C4-2B (cell line): ENCODE data around the gene MPC1.

Experiments
- H3K27ac ChIP-seq: fragments of 450-650 bp; 2 replicates; pipeline ENCODE4 v1.5.1; 2017
- ZFX ChIP-seq: fragments of 450-650 bp; IDR thresholded peaks from 2 replicates; pipeline ENCODE4 v1.6.1; 2017
- TF ChIP-seq, protein P1 (sequence below): fragments of 450-650 bp; conservative IDR thresholded peaks from 2 replicates; pipeline ENCODE4 v1.5.1; 2017; ENCODE audit warnings: mild to moderate bottlenecking

MPC1 gene

DNA sequence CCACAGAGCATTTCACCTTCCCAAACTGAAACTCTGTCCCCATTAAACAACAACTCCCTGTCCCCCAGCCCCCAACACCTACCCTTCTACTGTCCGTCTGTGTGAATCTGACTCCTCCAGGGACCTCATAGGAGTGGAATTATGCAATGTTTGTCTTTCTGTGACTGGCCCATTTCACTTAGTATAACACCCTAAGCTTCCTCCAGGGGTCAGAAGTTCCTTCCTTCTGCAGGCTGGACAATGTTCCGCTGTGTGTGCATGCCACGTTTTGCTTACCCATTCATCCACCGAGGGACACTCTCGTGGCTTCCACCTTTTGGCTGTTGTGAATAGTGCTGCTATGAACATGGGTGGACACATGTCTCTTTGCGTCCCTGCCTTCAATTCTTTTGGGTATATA lies 37.6 kb upstream of the MPC1 start:
- no peak overlapping the region for H3K27ac ChIP-seq
- TF ChIP-seq, protein P1, sequence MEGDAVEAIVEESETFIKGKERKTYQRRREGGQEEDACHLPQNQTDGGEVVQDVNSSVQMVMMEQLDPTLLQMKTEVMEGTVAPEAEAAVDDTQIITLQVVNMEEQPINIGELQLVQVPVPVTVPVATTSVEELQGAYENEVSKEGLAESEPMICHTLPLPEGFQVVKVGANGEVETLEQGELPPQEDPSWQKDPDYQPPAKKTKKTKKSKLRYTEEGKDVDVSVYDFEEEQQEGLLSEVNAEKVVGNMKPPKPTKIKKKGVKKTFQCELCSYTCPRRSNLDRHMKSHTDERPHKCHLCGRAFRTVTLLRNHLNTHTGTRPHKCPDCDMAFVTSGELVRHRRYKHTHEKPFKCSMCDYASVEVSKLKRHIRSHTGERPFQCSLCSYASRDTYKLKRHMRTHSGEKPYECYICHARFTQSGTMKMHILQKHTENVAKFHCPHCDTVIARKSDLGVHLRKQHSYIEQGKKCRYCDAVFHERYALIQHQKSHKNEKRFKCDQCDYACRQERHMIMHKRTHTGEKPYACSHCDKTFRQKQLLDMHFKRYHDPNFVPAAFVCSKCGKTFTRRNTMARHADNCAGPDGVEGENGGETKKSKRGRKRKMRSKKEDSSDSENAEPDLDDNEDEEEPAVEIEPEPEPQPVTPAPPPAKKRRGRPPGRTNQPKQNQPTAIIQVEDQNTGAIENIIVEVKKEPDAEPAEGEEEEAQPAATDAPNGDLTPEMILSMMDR: no peak; the same call in 1 of the 2 replicates
- TF ChIP-seq ZFX: no peak

- TF ChIP-seq, protein P1: no peak
- no peak for TF ChIP-seq ZFX
- H3K27ac ChIP-seq: no peak overlapping the region
Observed at GRCh38 chr6:166419717-166420116, 37.0 kb upstream of the MPC1 start.

GRCh38 chr6:166419286-166419685 lies 36.5 kb upstream of the MPC1 start:
- TF ChIP-seq ZFX: no peak
- TF ChIP-seq, protein P1: no peak
- H3K27ac ChIP-seq: no peak overlapping the region

DNA sequence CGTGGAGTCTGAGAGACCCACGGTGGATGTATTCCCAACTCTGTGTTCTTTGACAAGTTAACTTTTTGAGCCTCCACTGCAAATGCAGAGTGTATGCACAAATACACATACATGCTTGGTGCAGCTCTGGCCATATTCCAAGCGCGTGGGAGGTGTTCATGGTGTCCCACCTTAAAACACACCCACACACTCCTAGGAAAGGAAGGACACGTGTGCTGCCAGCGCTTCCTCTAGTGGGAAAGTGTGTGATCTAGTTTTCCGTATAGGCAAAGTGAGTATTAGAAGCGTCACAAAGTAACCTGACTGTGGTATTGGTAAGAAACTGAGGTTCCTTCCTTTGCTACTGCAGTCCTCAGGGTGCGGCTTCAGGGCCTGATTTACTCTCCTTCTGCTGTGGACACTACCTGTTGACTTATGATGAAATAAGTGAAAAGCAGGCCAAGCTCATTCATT lies 36.0 kb upstream of the MPC1 start:
- H3K27ac ChIP-seq: no peak overlapping the region
- TF ChIP-seq, protein P1: no peak
- TF ChIP-seq ZFX: no peak

- TF ChIP-seq, protein P1: no peak
- no peak for TF ChIP-seq ZFX
- no peak overlapping the region for H3K27ac ChIP-seq
Observed at GRCh38 chr6:166417285-166417691, 34.5 kb upstream of the MPC1 start.

- TF ChIP-seq ZFX: no peak
- TF ChIP-seq, protein P1: no peak
- H3K27ac ChIP-seq: no peak overlapping the region
Observed at GRCh38 chr6:166415833-166416347, 33.1 kb upstream of the MPC1 start.

- H3K27ac ChIP-seq: no peak overlapping the region
- TF ChIP-seq ZFX: no peak
- TF ChIP-seq, protein P1: no peak
Observed at GRCh38 chr6:166415306-166415705, 32.6 kb upstream of the MPC1 start.
